GM12878 (cell line): ENCODE data around the gene TMEM35B. TPM values are rescaled to one million over a fixed set of nuclear protein-coding genes. Genes with fewer than 3 reads are reported as not detected.

Experiments used
- ATAC-seq: fragments of 200-7000 bp; cut with Tn5 transposase; 3 replicates; pipeline ENCODE4 v1.9.1; 2020; ENCODE audit warnings: mild to moderate bottlenecking, moderate library complexity
- BruUV-seq: library from RNA; stranded (reverse); fragments of 400-500 nt; replicated peaks from 2 replicates; lab custom pipeline; 2021; lab: Mats Ljungman, UMichigan
- CTCF ChIA-PET: fragments of 300-600 bp; sonication (Branson Sonifier 250); formaldehyde crosslinking; extraction: SDS; loops from one replicate; lab custom pipeline; 2021; ENCODE audit warnings: inconsistent platforms; lab: Yijun Ruan, JAX
- POLR2A ChIA-PET: fragments of 350-600 bp; formaldehyde crosslinking; extraction: SDS; loops from one replicate; lab custom pipeline; 2021; ENCODE audit warnings: inconsistent platforms; lab: Charles Lee
- RAD21 ChIA-PET: fragments of 300-600 bp; sonication (Branson Sonifier 250); formaldehyde crosslinking; loops from one replicate; lab custom pipeline; 2023; ENCODE audit warnings: antibody characterized with exemption; ENCODE audit not compliant: unreplicated experiment; lab: Charles Lee
- SMC1A ChIA-PET: fragments of 300-600 bp; sonication (Branson Sonifier 250); formaldehyde crosslinking; loops from one replicate; lab custom pipeline; 2023; ENCODE audit not compliant: unreplicated experiment, uncharacterized antibody; lab: Charles Lee
- DNase-seq: peaks from one replicate; pipeline ENCODE4 v3.0.0-alpha.2; 2011; ENCODE audit warnings: low read depth, low spot score
- FAIRE-seq: peaks from 3 replicates; lab custom pipeline; 2011; peaks lifted over from hg19 to GRCh38; lab: Jason Lieb, UNC
- H2AFZ ChIP-seq: 2 replicates; pipeline ENCODE4 v1.6.0; 2011; ENCODE audit warnings: low read depth, low read length, control low read depth; ENCODE audit not compliant: control insufficient read depth
- H3K27ac ChIP-seq: 2 replicates; pipeline ENCODE4 v1.5.1; 2011; ENCODE audit warnings: control low read depth; ENCODE audit not compliant: control insufficient read depth, insufficient read depth
- H3K27me3 ChIP-seq, 2 experiments: replicated peaks in 1 of 2; 2 replicates each; pipeline versions ENCODE4 v1.6.0 to v1.6.1; 2011; ENCODE audit warnings: low read length in 1 of 2; ENCODE audit not compliant: control insufficient read depth in 2 of 2, insufficient read depth in 2 of 2
- H3K36me3 ChIP-seq, 2 experiments: 2 replicates each; pipeline ENCODE4 v1.5.1; 2011; ENCODE audit warnings: low read length in 1 of 2; ENCODE audit not compliant: control insufficient read depth in 2 of 2, insufficient read depth in 2 of 2
- H3K4me1 ChIP-seq: 2 replicates; pipeline ENCODE4 v1.6.1; 2011; ENCODE audit warnings: mild to moderate bottlenecking, low read length, moderate library complexity, mixed read lengths; ENCODE audit not compliant: control insufficient read depth, insufficient read depth
- H3K4me2 ChIP-seq: 2 replicates; pipeline ENCODE4 v1.6.0; 2011; ENCODE audit warnings: control low read depth; ENCODE audit not compliant: control insufficient read depth, insufficient read depth
- H3K4me3 ChIP-seq: fragments of 200-600 bp; sonication (generic); 2 replicates; pipeline ENCODE4 v1.5.1; 2016
- H3K79me2 ChIP-seq: 2 replicates; pipeline ENCODE4 v1.6.0; 2011; ENCODE audit warnings: low read length; ENCODE audit not compliant: control insufficient read depth, insufficient read depth
- H3K9ac ChIP-seq: 2 replicates; pipeline ENCODE4 v1.8.0; 2011; ENCODE audit warnings: low read length, control low read depth, mixed read lengths; ENCODE audit not compliant: control insufficient read depth, insufficient read depth
- H3K9me3 ChIP-seq: replicated peaks from 3 replicates; pipeline ENCODE4 v1.5.1; 2011; ENCODE audit warnings: mild to moderate bottlenecking, low read length; ENCODE audit not compliant: control insufficient read depth, insufficient read depth
- H4K20me1 ChIP-seq: 2 replicates; pipeline ENCODE4 v1.6.0; 2011; ENCODE audit not compliant: control insufficient read depth, insufficient read depth
- BACH1 ChIP-seq: fragments of 450-650 bp; IDR thresholded peaks from 2 replicates; pipeline ENCODE4 v1.6.1; 2017; ENCODE audit warnings: mild to moderate bottlenecking, borderline replicate concordance
- CEBPB ChIP-seq, 2 experiments: fragments of 150-350 bp in 1 of 2; IDR thresholded peaks; 2 replicates each; pipeline ENCODE4 v1.6.1; 2012 to 2014; ENCODE audit warnings: low read depth in 2 of 2, low read length in 2 of 2, borderline replicate concordance in 1 of 2, inconsistent platforms in 1 of 2
- CHD4 ChIP-seq: fragments of 200-600 bp; sonication (generic); IDR thresholded peaks from 2 replicates; pipeline ENCODE4 v1.6.1; 2016; ENCODE audit warnings: mild to moderate bottlenecking
- DPF2 ChIP-seq: fragments of 450-650 bp; IDR thresholded peaks from 2 replicates; pipeline ENCODE4 v1.6.1; 2017; ENCODE audit warnings: mild to moderate bottlenecking
- HDAC2 ChIP-seq: fragments of 200-600 bp; sonication (generic); IDR thresholded peaks from 2 replicates; pipeline ENCODE4 v1.6.1; 2017
- JUNB ChIP-seq: IDR thresholded peaks from 2 replicates; pipeline ENCODE4 v1.6.1; 2016; ENCODE audit warnings: antibody characterized with exemption, mild to moderate bottlenecking
- SPI1 ChIP-seq: IDR thresholded peaks from 2 replicates; pipeline ENCODE4 v1.6.1; 2011; ENCODE audit warnings: low read depth, mild to moderate bottlenecking, low read length, moderate library complexity, borderline replicate concordance; ENCODE audit not compliant: insufficient read depth
- SUZ12 ChIP-seq: fragments of 200-600 bp; sonication (generic); IDR thresholded peaks from one replicate; pipeline ENCODE4 v1.6.1; 2018; ENCODE audit warnings: antibody characterized with exemption, mild to moderate bottlenecking; ENCODE audit not compliant: unreplicated experiment
- TBL1XR1 ChIP-seq: IDR thresholded peaks from 2 replicates; pipeline ENCODE4 v1.6.1; 2012; ENCODE audit warnings: low read depth, low read length, improper control_type of control experiment
- USF1 ChIP-seq: IDR thresholded peaks from 2 replicates; pipeline ENCODE4 v1.6.1; 2011; ENCODE audit warnings: borderline replicate concordance, low read depth, mild to moderate bottlenecking, moderate library complexity, mixed read lengths, low read length; ENCODE audit not compliant: insufficient read depth; ENCODE audit errors: extremely low read length
- WRNIP1 ChIP-seq: IDR thresholded peaks from 2 replicates; pipeline ENCODE4 v1.6.1; 2011; ENCODE audit warnings: low read depth, low read length, improper control_type of control experiment, borderline replicate concordance
- YY1 ChIP-seq: IDR thresholded peaks from 2 replicates; pipeline ENCODE4 v1.6.1; 2011; ENCODE audit warnings: low read depth, mild to moderate bottlenecking, low read length
- ZZZ3 ChIP-seq: IDR thresholded peaks from 2 replicates; pipeline ENCODE4 v1.6.1; 2011; ENCODE audit warnings: low read depth; ENCODE audit not compliant: control insufficient read depth, insufficient read length
- in situ Hi-C: fragments of 300-500 bp; cut with MboI; formaldehyde crosslinking; loops from 9 replicates; pipeline ENCODE4 v1.14.3; 2018; ENCODE audit warnings: mixed read lengths
- intact Hi-C: fragments of 100-400 bp; cut with micrococcal nuclease; formaldehyde crosslinking; loops from one replicate; pipeline ENCODE4 v1.14.2; 2022; ENCODE audit not compliant: unreplicated experiment
- polyA plus RNA-seq, 11 experiments: library from polyadenylated mRNA; depleted of rRNA in 4 of 11; unstranded in 6 of 11; stranded (reverse) in 5 of 11; fragments of >200 nt; fragmentation: Nextera tagmentation in 4 of 11; fragmentation: Illumina TruSeq in 1 of 11; extraction: Ambion mirVana in 4 of 11; extraction: Trizol in 1 of 11; gene quantifications; 1 replicate in 1 of 11; 2 replicates in 10 of 11; pipeline versions ENCODE4 v1.2.1 to v1.2.3, GENCODE V29; 2011 to 2016; ENCODE audit warnings: inconsistent platforms in 2 of 11, missing spikeins in 2 of 11, low read depth in 1 of 11
- total RNA-seq, 4 experiments: library from RNA; depleted of rRNA in 3 of 4; stranded (reverse); fragments of >200 nt in 3 of 4; fragmentation: Illumina TruSeq in 1 of 4; extraction: Trizol in 1 of 4; gene quantifications; 2 replicates each; pipeline versions ENCODE4 v1.2.1 to v1.2.3, GENCODE V29; 2013 to 2021
- TF ChIP-seq, protein P1 (sequence below): fragments of 450-650 bp; IDR thresholded peaks from 2 replicates; pipeline ENCODE4 v1.6.1; 2016; ENCODE audit warnings: mild to moderate bottlenecking, moderate library complexity, borderline replicate concordance
- TF ChIP-seq, protein P2 (sequence below): fragments of 450-650 bp; formaldehyde crosslinking; IDR thresholded peaks from 2 replicates; pipeline ENCODE4 v1.4.0; 2020; ENCODE audit warnings: mild to moderate bottlenecking, moderate library complexity

The TMEM35B gene
- total and polyA plus RNA-seq, 10 of the 15 experiments (the other 5 are each of a cell fraction or from before 2014, with no cell fraction given): 14.8 to 138 (median 32.8) TPM

DNA sequence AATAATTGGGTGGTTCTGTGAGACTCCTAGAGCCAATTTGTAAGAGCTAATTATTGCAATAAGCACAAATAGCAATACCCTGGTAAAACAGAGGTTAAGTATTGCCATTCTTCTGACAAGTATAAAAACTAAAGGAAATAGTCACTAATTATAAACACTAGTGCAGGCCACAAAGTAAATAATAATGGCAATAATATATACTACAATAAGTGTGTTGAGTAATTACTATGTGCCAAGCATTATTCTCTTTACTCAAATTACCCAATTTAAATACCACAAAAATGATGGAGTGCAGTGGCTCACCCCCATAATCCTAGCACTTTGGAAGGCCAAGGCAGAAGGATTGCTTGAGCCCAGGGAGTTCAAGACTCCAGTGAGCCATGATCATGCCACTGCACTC lies 31.3 kb upstream of the TMEM35B start:
- no peak for DNase-seq
- Histone ChIP-seq H3K4me1 (no peaks in the 10 kb centered on the region), H2AFZ (no peak overlapping the region), H3K27ac (no peak overlapping the region), H3K27me3 (no peaks in the 10 kb centered on the region), H3K4me3 (no peak overlapping the region), H3K9ac (no peak overlapping the region), H3K36me3 (peaks cover 0 to 4% of the 10 kb centered on the region in 2 experiments; a peak in 2 of 4 replicates), H4K20me1 (no peaks in the 10 kb centered on the region), H3K79me2 (no peaks in the 10 kb centered on the region), H3K9me3 (no peaks in the 10 kb centered on the region), H3K4me2 (no peak overlapping the region)
- FAIRE-seq: no peak
- intact Hi-C loops (no loop called here), in situ Hi-C loops (no loop called here)
- CTCF ChIA-PET: interaction anchor here (3.9 kb wide), 1 partner anchor 13 kb away, joined by 13 read pairs; no protein-coding TSS in a partner anchor
- RAD21 ChIA-PET: interaction anchor here (1.0 to 1.5 kb wide), 4 partner anchors 15 to 163 kb away, joined by 3 to 8 read pairs (median 3); partner anchors contain the start of genes TMEM35B, ZMYM1 and ZMYM6
- POLR2A ChIA-PET: interaction anchor here (1.1 to 1.3 kb wide), 2 partner anchors 15 to 31 kb away, joined by 3 to 5 read pairs; partner anchors contain the start of gene ZMYM6
- TF ChIP-seq HDAC2 (no peak), BACH1 (no peak), WRNIP1 (no peak), YY1 (no peak), CHD4 (no peak), JUNB (no peak), SUZ12 (no peak), ZZZ3 (no peak), CEBPB (IDR thresholded peaks at IDR 0.05; ENCODE audit: borderline replicate concordance in 1 of 2, low read depth in 2 of 2, low read length in 2 of 2) (no peak), USF1 (no peak), SPI1 (no peak), DPF2 (no peak), TBL1XR1 (no peak)
- TF ChIP-seq, protein P1, sequence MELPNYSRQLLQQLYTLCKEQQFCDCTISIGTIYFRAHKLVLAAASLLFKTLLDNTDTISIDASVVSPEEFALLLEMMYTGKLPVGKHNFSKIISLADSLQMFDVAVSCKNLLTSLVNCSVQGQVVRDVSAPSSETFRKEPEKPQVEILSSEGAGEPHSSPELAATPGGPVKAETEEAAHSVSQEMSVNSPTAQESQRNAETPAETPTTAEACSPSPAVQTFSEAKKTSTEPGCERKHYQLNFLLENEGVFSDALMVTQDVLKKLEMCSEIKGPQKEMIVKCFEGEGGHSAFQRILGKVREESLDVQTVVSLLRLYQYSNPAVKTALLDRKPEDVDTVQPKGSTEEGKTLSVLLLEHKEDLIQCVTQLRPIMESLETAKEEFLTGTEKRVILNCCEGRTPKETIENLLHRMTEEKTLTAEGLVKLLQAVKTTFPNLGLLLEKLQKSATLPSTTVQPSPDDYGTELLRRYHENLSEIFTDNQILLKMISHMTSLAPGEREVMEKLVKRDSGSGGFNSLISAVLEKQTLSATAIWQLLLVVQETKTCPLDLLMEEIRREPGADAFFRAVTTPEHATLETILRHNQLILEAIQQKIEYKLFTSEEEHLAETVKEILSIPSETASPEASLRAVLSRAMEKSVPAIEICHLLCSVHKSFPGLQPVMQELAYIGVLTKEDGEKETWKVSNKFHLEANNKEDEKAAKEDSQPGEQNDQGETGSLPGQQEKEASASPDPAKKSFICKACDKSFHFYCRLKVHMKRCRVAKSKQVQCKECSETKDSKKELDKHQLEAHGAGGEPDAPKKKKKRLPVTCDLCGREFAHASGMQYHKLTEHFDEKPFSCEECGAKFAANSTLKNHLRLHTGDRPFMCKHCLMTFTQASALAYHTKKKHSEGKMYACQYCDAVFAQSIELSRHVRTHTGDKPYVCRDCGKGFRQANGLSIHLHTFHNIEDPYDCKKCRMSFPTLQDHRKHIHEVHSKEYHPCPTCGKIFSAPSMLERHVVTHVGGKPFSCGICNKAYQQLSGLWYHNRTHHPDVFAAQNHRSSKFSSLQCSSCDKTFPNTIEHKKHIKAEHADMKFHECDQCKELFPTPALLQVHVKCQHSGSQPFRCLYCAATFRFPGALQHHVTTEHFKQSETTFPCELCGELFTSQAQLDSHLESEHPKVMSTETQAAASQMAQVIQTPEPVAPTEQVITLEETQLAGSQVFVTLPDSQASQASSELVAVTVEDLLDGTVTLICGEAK: no peak
- TF ChIP-seq, protein P2, sequence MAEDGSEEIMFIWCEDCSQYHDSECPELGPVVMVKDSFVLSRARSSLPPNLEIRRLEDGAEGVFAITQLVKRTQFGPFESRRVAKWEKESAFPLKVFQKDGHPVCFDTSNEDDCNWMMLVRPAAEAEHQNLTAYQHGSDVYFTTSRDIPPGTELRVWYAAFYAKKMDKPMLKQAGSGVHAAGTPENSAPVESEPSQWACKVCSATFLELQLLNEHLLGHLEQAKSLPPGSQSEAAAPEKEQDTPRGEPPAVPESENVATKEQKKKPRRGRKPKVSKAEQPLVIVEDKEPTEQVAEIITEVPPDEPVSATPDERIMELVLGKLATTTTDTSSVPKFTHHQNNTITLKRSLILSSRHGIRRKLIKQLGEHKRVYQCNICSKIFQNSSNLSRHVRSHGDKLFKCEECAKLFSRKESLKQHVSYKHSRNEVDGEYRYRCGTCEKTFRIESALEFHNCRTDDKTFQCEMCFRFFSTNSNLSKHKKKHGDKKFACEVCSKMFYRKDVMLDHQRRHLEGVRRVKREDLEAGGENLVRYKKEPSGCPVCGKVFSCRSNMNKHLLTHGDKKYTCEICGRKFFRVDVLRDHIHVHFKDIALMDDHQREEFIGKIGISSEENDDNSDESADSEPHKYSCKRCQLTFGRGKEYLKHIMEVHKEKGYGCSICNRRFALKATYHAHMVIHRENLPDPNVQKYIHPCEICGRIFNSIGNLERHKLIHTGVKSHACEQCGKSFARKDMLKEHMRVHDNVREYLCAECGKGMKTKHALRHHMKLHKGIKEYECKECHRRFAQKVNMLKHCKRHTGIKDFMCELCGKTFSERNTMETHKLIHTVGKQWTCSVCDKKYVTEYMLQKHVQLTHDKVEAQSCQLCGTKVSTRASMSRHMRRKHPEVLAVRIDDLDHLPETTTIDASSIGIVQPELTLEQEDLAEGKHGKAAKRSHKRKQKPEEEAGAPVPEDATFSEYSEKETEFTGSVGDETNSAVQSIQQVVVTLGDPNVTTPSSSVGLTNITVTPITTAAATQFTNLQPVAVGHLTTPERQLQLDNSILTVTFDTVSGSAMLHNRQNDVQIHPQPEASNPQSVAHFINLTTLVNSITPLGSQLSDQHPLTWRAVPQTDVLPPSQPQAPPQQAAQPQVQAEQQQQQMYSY: no peak
- ATAC-seq: no peak
- no TSS peak for BruUV-seq
- SMC1A ChIA-PET: interaction anchor here (0.9 to 3.1 kb wide), 5 partner anchors 10 to 176 kb away, joined by 3 to 15 read pairs (median 4); partner anchors contain the start of gene SFPQ
